ENCODE results near the gene ADARB1.

Gene ADARB1

GRCh38 chr21:45125357-45125756, 51.0 kb downstream of the ADARB1 start:
- no peak for DNase-seq (ENCODE audit: low read depth)
- H3K4me3 ChIP-seq (ENCODE audit: low read length): no peak overlapping the region
- no peak for TF ChIP-seq CTCF (conservative IDR thresholded peaks at IDR 0.05; ENCODE audit: low read depth, low read length)

GRCh38 chr21:45126204-45126626, 51.8 kb downstream of the ADARB1 start:
- no peak for DNase-seq (ENCODE audit: low read depth)
- TF ChIP-seq CTCF (conservative IDR thresholded peaks at IDR 0.05; ENCODE audit: low read depth, low read length): no peak
- no peak overlapping the region for H3K4me3 ChIP-seq (ENCODE audit: low read length)

- no peak for TF ChIP-seq CTCF (conservative IDR thresholded peaks at IDR 0.05; ENCODE audit: low read depth, low read length)
- DNase-seq (ENCODE audit: low read depth): no peak
- no peak overlapping the region for H3K4me3 ChIP-seq (ENCODE audit: low read length)
Observed at GRCh38 chr21:45126983-45127382, 52.6 kb downstream of the ADARB1 start.

GRCh38 chr21:45127937-45128336, 53.6 kb downstream of the ADARB1 start:
- H3K4me3 ChIP-seq (ENCODE audit: low read length): no peak overlapping the region
- no peak for TF ChIP-seq CTCF (conservative IDR thresholded peaks at IDR 0.05; ENCODE audit: low read depth, low read length)
- DNase-seq (ENCODE audit: low read depth): no peak

- DNase-seq (ENCODE audit: low read depth): peak; percentile 56
- TF ChIP-seq CTCF (conservative IDR thresholded peaks at IDR 0.05; ENCODE audit: low read depth, low read length): peak; percentile 94
- no peak overlapping the region for H3K4me3 ChIP-seq (ENCODE audit: low read length)
Observed at GRCh38 chr21:45128613-45129188, 54.3 kb downstream of the ADARB1 start.

GRCh38 chr21:45129189-45129923, 55.0 kb downstream of the ADARB1 start:
- no peak for DNase-seq (ENCODE audit: low read depth)
- H3K4me3 ChIP-seq (ENCODE audit: low read length): no peak overlapping the region
- no peak for TF ChIP-seq CTCF (conservative IDR thresholded peaks at IDR 0.05; ENCODE audit: low read depth, low read length)

GRCh38 chr21:45130324-45130774, 56.0 kb downstream of the ADARB1 start:
- peak overlapping the region; percentile 35 for H3K4me3 ChIP-seq (ENCODE audit: low read length)
- no peak for TF ChIP-seq CTCF (conservative IDR thresholded peaks at IDR 0.05; ENCODE audit: low read depth, low read length)
- DNase-seq (ENCODE audit: low read depth): no peak
